HG02943 (cell line): ENCODE data around the gene ADGRF3.
"Not testable (repeated sequence)": the region's sequence is repeated elsewhere in the genome, so short reads cannot be mapped to it uniquely, and the experiment has no call there.

Source experiments
- ATAC-seq: cut with Tn5 transposase; IDR thresholded peaks from one replicate; pipeline ENCODE4 v1.9.1; 2021; ENCODE audit warnings: mild to moderate bottlenecking, low read depth, moderate library complexity; ENCODE audit not compliant: unreplicated experiment

The ADGRF3 gene

GRCh38 chr2:26352892-26353291, 6.3 kb upstream of the ADGRF3 start:
- ATAC-seq, result no peak

GRCh38 chr2:26351375-26352090, 4.9 kb upstream of the ADGRF3 start:
- ATAC-seq, result no peak

- ATAC-seq, result no peak
Measured at GRCh38 chr2:26349690-26350089, 3.1 kb upstream of the ADGRF3 start.

GRCh38 chr2:26347286-26347865, 787 bp upstream of the ADGRF3 start:
- no peak for ATAC-seq

- peak; percentile 96 for ATAC-seq
Measured at GRCh38 chr2:26345545-26346453, 790 bp downstream of the ADGRF3 start, which contains the start of gene SELENOI. Gene SELENOI (plus strand): TSS chr2:26346143. CDS start chr2:26346233, 90 bp downstream.

- ATAC-seq, result no peak
Measured at GRCh38 chr2:26345283-26345544, 1.4 kb downstream of the ADGRF3 start.

- no peak for ATAC-seq
Measured at GRCh38 chr2:26344581-26345282, 1.9 kb downstream of the ADGRF3 start.

GRCh38 chr2:26340831-26341230, 5.8 kb downstream of the ADGRF3 start:
- ATAC-seq, result no peak

GRCh38 chr2:26337298-26337697, 9.3 kb downstream of the ADGRF3 start:
- ATAC-seq, result no peak

GRCh38 chr2:26336719-26337118, 9.9 kb downstream of the ADGRF3 start:
- no peak for ATAC-seq

- ATAC-seq, result no peak
Measured at GRCh38 chr2:26335231-26335630, 11.4 kb downstream of the ADGRF3 start.

- no peak for ATAC-seq
Measured at GRCh38 chr2:26333293-26333692, 13.3 kb downstream of the ADGRF3 start.

- not testable (repeated sequence) for ATAC-seq
Measured at GRCh38 chr2:26331321-26331720, 15.3 kb downstream of the ADGRF3 start.

GRCh38 chr2:26330604-26331003, 16.0 kb downstream of the ADGRF3 start:
- no peak for ATAC-seq

- ATAC-seq, result no peak
Measured at GRCh38 chr2:26330114-26330549, 16.5 kb downstream of the ADGRF3 start.

GRCh38 chr2:26329083-26329482, 17.5 kb downstream of the ADGRF3 start:
- ATAC-seq, result not testable (repeated sequence)

- ATAC-seq, result no peak
Measured at GRCh38 chr2:26327291-26328272, 19.0 kb downstream of the ADGRF3 start.

- no peak for ATAC-seq
Measured at GRCh38 chr2:26326514-26326913, 20.1 kb downstream of the ADGRF3 start.

GRCh38 chr2:26325851-26326250, 20.7 kb downstream of the ADGRF3 start:
- ATAC-seq, result no peak

GRCh38 chr2:26324903-26325302, 21.7 kb downstream of the ADGRF3 start:
- no peak for ATAC-seq
